Astrocyte of the cerebellum (primary cell): ENCODE results near the gene TTBK2.

Source experiments
- DNase-seq: peaks from one replicate; pipeline ENCODE4 v3.0.0-alpha.2; 2011; ENCODE audit warnings: low read depth
- H3K4me3 ChIP-seq: 2 replicates; pipeline ENCODE4 v1.5.1; 2011; ENCODE audit warnings: mild to moderate bottlenecking, low read depth, low read length, moderate library complexity
- CTCF ChIP-seq: IDR thresholded peaks from 2 replicates; pipeline ENCODE4 v1.5.1; 2012; ENCODE audit warnings: low read length, low read depth, moderate library complexity, mild to moderate bottlenecking; ENCODE audit errors: missing control alignments
- in situ Hi-C: cut with HindIII; loops from 2 replicates; pipeline ENCODE4 v1.10.0; 2017; ENCODE audit warnings: low sequenced_read_pairs

The TTBK2 gene

DNA sequence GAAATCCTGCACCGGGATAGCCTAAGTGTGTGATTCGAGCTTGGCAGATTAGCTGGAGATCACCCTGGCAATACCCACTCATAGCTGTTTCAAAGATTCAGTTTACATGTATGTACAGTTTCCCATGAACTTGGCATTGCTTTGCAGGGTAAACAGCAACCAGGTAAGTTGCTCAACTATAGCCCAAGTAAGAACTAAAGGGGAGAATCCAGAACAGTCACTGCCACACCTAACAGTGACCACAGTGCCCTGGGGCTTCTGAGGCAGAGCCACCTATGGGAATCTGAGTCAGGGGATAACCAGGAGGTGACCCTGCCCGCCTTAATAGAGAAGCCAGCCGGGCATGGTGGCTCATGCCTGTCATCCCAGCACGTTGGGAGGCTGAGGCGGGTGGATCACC is 199.6 kb downstream of the TTBK2 start:
- DNase-seq = no peak
- in situ Hi-C loops = no loop called here
- no peak overlapping the region for H3K4me3 ChIP-seq
- TF ChIP-seq CTCF = no peak

DNA sequence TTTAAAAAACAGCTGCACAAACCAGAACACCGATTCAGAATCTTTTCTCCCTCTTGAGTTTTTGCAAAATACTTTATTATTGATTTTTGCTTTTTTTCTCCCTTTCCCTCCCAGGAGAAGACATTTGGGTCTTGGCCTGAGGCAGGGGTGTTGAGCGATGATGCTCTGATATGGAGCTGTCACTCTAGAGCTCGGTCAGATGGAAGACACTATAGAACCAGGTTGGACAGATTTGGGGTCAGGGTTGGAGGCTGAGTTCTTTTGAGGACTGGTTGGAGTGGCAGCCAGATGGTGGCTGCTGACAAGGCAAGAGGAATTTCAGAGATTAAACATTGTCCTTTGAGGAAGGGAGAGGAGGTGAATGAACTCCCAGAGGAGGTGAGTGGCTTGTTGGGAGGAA is 200.5 kb downstream of the TTBK2 start:
- in situ Hi-C loops = no loop called here

GRCh38 chr15:42719043-42719442 is 201.5 kb downstream of the TTBK2 start:
- in situ Hi-C loops = no loop called here
- no peak for DNase-seq

More for the DNA sequence above, 200.5 kb downstream of the TTBK2 start:
- no peak for TF ChIP-seq CTCF
- no peak for DNase-seq
- no peak overlapping the region for H3K4me3 ChIP-seq

DNA sequence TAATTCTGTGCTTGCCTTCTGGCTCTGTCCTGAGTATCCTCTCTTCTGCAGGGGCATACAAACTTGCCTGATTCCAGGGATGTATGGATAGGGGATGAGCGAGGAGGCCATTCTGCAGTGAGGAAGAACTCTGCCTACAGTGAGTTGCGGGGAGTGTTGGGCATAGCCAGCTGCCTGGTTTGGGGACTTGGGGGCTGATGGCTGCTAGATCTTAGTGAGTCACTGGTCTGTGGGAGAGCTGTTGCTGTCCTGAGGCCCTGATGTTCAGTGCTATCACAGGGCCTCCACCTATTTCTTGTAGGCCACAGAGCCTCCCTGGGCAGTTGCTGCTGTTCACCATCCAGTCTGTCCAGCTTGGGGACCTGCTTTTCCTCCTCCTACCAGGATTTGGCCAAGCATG is 204.0 kb downstream of the TTBK2 start:
- TF ChIP-seq CTCF = no peak
- no peak for DNase-seq
- in situ Hi-C loops = no loop called here
- H3K4me3 ChIP-seq = no peak overlapping the region

More at GRCh38 chr15:42719043-42719442, 201.5 kb downstream of the TTBK2 start:
- no peak for TF ChIP-seq CTCF
- no peak overlapping the region for H3K4me3 ChIP-seq

DNA sequence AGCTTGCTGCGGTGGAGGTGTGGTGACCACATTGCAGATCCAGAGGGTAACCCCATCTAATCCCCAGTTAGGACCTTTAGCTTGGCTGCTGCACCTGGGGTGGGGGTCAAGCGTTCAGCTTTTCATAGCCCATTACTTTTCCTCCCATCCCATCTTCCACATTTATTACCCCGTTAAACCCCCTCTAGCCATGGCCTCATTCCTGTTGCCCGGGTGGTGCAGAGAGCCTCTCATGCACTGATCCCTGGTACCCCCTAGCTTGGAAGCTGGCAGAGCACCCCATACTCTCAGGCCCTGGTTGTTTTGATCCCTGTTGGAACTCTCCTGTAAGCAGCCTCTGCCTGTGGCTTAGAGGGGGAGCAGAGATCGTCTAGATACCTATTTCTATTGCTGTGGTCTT is 204.5 kb downstream of the TTBK2 start:
- no peak for TF ChIP-seq CTCF
- in situ Hi-C loops = no loop called here
- no peak for DNase-seq
- H3K4me3 ChIP-seq = no peak overlapping the region

DNA sequence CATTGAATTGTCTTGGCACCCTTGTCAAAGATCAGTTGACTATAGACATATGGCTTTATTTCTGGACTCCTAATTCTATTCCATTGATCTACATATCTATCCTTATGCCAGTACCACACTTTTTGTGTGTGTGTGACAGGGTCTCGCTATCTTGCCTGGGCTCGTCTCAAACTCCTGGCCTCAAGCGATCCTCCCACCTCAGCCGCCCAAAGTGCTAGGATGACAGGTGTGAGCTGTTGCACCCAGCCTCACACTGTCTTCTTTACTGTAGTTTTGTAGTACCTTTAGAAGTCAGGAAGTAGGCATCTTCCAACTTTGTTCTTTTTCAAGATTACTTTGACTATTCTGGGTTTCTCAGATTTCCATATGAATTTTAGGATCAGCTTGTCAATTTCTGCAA is 208.0 kb downstream of the TTBK2 start:
- H3K4me3 ChIP-seq = no peak overlapping the region
- in situ Hi-C loops = no loop called here
- no peak for TF ChIP-seq CTCF
- DNase-seq = no peak

- no peak for TF ChIP-seq CTCF
- in situ Hi-C loops = no loop called here
- no peak overlapping the region for H3K4me3 ChIP-seq
- DNase-seq = no peak
These were observed 208.8 kb downstream of the TTBK2 start for GRCh38 chr15:42711746-42712145.
